NB4 (cell line): ENCODE data around the gene TMEM256.

Source experiments
- DNase-seq: peaks from one replicate; pipeline ENCODE4 v3.0.0; 2010; ENCODE audit warnings: low read depth
- H3K4me3 ChIP-seq: one replicate; pipeline ENCODE4 v1.5.1; 2011; ENCODE audit warnings: mild to moderate bottlenecking, low read depth, low read length, moderate library complexity
- CTCF ChIP-seq: IDR thresholded peaks from one replicate; pipeline ENCODE4 v1.5.1; 2012; ENCODE audit warnings: low read depth, low read length
- MAX ChIP-seq: IDR thresholded peaks from 2 replicates; pipeline ENCODE4 v1.6.1; 2011; ENCODE audit warnings: low read depth, low read length
- MYC ChIP-seq: IDR thresholded peaks from 2 replicates; pipeline ENCODE4 v1.6.1; 2011; ENCODE audit warnings: low read depth, low read length
- POLR2A ChIP-seq: IDR thresholded peaks from 2 replicates; pipeline ENCODE4 v1.6.1; 2011; ENCODE audit warnings: mild to moderate bottlenecking; ENCODE audit not compliant: insufficient read length; ENCODE audit errors: extremely low read depth

Gene TMEM256

GRCh38 chr17:7421186-7421585, 17.3 kb upstream of the TMEM256 start:
- no peak overlapping the region for H3K4me3 ChIP-seq
- no peak for DNase-seq
- no peak for TF ChIP-seq POLR2A
- TF ChIP-seq CTCF: no peak
- TF ChIP-seq MYC: no peak
- TF ChIP-seq MAX: no peak

GRCh38 chr17:7419819-7420610, 16.1 kb upstream of the TMEM256 start, which contains the start of gene SPEM1:
SPEM1 (plus strand) TSS chr17:7420324; CDS start chr17:7420385, 61 bp downstream.
- TF ChIP-seq MAX: no peak
- DNase-seq: no peak
- no peak within 1 kb of the TSS for H3K4me3 ChIP-seq

- DNase-seq: no peak
- H3K4me3 ChIP-seq: no peak overlapping the region
- TF ChIP-seq MYC: no peak
- no peak for TF ChIP-seq CTCF
- no peak for TF ChIP-seq POLR2A
- no peak for TF ChIP-seq MAX
Observed at GRCh38 chr17:7418472-7419152, 14.7 kb upstream of the TMEM256 start.

- TF ChIP-seq CTCF (no peak), POLR2A (no peak), MAX (no peak), MYC (no peak)
- no peak for DNase-seq
- H3K4me3 ChIP-seq: no peak overlapping the region
Observed at GRCh38 chr17:7417056-7417655, 13.3 kb upstream of the TMEM256 start.

- no peak for DNase-seq
- no peak overlapping the region for H3K4me3 ChIP-seq
- no peak for TF ChIP-seq CTCF
Observed at GRCh38 chr17:7416323-7416722, 12.4 kb upstream of the TMEM256 start.

GRCh38 chr17:7415784-7416183, 11.9 kb upstream of the TMEM256 start:
- H3K4me3 ChIP-seq: no peak overlapping the region
- no peak for DNase-seq
- TF ChIP-seq MYC (no peak), CTCF (no peak), POLR2A (no peak), MAX (no peak)
